ENCODE results near the gene EIF6.

DNA sequence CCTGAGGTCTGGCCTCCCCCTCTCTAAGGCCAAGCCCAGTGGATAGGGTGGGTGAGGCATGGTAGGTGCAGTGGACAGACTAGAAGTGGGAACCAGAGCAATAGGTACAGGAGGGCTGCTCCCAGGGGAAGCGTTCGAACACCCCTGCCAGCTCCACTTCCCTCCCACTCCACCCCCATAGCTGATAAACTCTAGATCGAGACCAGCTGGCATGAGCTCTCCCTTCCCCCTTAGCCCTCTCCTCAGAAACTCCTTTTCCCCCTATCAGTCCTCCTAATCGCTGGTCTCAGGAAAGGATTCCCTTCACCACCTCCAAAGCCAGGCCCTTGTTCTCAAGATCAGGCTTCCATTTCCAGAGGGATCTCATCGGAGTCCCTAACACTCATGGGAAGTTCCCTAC, 13.7 kb upstream of the EIF6 start:
- TF ChIP-seq, protein P1, sequence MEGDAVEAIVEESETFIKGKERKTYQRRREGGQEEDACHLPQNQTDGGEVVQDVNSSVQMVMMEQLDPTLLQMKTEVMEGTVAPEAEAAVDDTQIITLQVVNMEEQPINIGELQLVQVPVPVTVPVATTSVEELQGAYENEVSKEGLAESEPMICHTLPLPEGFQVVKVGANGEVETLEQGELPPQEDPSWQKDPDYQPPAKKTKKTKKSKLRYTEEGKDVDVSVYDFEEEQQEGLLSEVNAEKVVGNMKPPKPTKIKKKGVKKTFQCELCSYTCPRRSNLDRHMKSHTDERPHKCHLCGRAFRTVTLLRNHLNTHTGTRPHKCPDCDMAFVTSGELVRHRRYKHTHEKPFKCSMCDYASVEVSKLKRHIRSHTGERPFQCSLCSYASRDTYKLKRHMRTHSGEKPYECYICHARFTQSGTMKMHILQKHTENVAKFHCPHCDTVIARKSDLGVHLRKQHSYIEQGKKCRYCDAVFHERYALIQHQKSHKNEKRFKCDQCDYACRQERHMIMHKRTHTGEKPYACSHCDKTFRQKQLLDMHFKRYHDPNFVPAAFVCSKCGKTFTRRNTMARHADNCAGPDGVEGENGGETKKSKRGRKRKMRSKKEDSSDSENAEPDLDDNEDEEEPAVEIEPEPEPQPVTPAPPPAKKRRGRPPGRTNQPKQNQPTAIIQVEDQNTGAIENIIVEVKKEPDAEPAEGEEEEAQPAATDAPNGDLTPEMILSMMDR (conservative IDR thresholded peaks at IDR 0.05; ENCODE audit: low read depth in 2 of 2) = no peak
- TF ChIP-seq EZH2 (IDR thresholded peaks at IDR 0.05; ENCODE audit: low read depth, unreplicated experiment) (no peak), POLR2AphosphoS5 (IDR thresholded peaks at IDR 0.05; ENCODE audit: low read depth) (no peak), JUNB (IDR thresholded peaks at IDR 0.05; ENCODE audit: unreplicated experiment) (no peak), STAT1 (IDR thresholded peaks at IDR 0.05; ENCODE audit: unreplicated experiment) (no peak), EZH2phosphoT487 (IDR thresholded peaks at IDR 0.05; ENCODE audit: unreplicated experiment) (no peak)
- TF ChIP-seq, protein P2, sequence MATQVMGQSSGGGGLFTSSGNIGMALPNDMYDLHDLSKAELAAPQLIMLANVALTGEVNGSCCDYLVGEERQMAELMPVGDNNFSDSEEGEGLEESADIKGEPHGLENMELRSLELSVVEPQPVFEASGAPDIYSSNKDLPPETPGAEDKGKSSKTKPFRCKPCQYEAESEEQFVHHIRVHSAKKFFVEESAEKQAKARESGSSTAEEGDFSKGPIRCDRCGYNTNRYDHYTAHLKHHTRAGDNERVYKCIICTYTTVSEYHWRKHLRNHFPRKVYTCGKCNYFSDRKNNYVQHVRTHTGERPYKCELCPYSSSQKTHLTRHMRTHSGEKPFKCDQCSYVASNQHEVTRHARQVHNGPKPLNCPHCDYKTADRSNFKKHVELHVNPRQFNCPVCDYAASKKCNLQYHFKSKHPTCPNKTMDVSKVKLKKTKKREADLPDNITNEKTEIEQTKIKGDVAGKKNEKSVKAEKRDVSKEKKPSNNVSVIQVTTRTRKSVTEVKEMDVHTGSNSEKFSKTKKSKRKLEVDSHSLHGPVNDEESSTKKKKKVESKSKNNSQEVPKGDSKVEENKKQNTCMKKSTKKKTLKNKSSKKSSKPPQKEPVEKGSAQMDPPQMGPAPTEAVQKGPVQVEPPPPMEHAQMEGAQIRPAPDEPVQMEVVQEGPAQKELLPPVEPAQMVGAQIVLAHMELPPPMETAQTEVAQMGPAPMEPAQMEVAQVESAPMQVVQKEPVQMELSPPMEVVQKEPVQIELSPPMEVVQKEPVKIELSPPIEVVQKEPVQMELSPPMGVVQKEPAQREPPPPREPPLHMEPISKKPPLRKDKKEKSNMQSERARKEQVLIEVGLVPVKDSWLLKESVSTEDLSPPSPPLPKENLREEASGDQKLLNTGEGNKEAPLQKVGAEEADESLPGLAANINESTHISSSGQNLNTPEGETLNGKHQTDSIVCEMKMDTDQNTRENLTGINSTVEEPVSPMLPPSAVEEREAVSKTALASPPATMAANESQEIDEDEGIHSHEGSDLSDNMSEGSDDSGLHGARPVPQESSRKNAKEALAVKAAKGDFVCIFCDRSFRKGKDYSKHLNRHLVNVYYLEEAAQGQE (IDR thresholded peaks at IDR 0.05; ENCODE audit: unreplicated experiment) = no peak
